Skin epidermis (tissue), 12 donors: ENCODE data around the gene BCAS3.
A peak's percentile ranks its signal among the peaks of the same experiment; 100 is the strongest.

ENCODE experiments used
- H3K27ac ChIP-seq, 21 experiments: fragments of 200-600 bp; sonication (generic) in 11 of 21; one replicate each; pipeline ENCODE4 v1.5.0; 2020; ENCODE audit warnings: mild to moderate bottlenecking in 3 of 21, inconsistent platforms in 2 of 21, moderate library complexity in 2 of 21
- H3K4me3 ChIP-seq, 7 experiments: fragments of 200-600 bp; sonication (generic) in 2 of 7; one replicate each; pipeline ENCODE4 v1.5.0; 2020; ENCODE audit warnings: inconsistent platforms in 2 of 7, mild to moderate bottlenecking in 2 of 7, moderate library complexity in 1 of 7

BCAS3 gene

GRCh38 chr17:60845012-60845411 is 167.4 kb downstream of the BCAS3 start:
- H3K27ac ChIP-seq, result no peak overlapping the region
- no peak overlapping the region for H3K4me3 ChIP-seq

GRCh38 chr17:60846175-60846574 is 168.5 kb downstream of the BCAS3 start:
- Histone ChIP-seq H3K27ac (no peak overlapping the region), H3K4me3 (no peak overlapping the region)

- no peak overlapping the region for H3K4me3 ChIP-seq
- H3K27ac ChIP-seq, result no peak overlapping the region
Measured at GRCh38 chr17:60851181-60851580, 173.5 kb downstream of the BCAS3 start.

- no peak overlapping the region for H3K27ac ChIP-seq
Measured at GRCh38 chr17:60857556-60858080, 180.0 kb downstream of the BCAS3 start.

GRCh38 chr17:60862482-60862881 is 184.8 kb downstream of the BCAS3 start:
- H3K27ac ChIP-seq, result no peak overlapping the region
- no peak overlapping the region for H3K4me3 ChIP-seq

More at GRCh38 chr17:60857556-60858080, 180.0 kb downstream of the BCAS3 start:
- H3K4me3 ChIP-seq, result no peak overlapping the region

- no peak overlapping the region for H3K27ac ChIP-seq
- H3K4me3 ChIP-seq, result no peak overlapping the region
Measured at GRCh38 chr17:60863892-60864707, 186.4 kb downstream of the BCAS3 start.

GRCh38 chr17:60864708-60865005 is 187.0 kb downstream of the BCAS3 start:
- Histone ChIP-seq H3K27ac (no peak overlapping the region), H3K4me3 (no peak overlapping the region)

- Histone ChIP-seq H3K4me3 (no peak overlapping the region), H3K27ac (no peak overlapping the region)
Measured at GRCh38 chr17:60874772-60875171, 197.1 kb downstream of the BCAS3 start.

- Histone ChIP-seq H3K4me3 (peak overlapping the region in 4 of 7 experiments; percentile 7 to 27 (median 20)), H3K27ac (peak overlapping the region in 10 of 21 experiments; percentile 5 to 68 (median 42))
Measured at GRCh38 chr17:60886731-60887613, 209.3 kb downstream of the BCAS3 start.

- Histone ChIP-seq H3K4me3 (peak overlapping the region in 4 of 7 experiments; percentile 7 to 27 (median 20)), H3K27ac (peak overlapping the region in 10 of 21 experiments; percentile 5 to 68 (median 42))
Measured at GRCh38 chr17:60887614-60888028, 210.0 kb downstream of the BCAS3 start.

GRCh38 chr17:60888812-60889709 is 211.4 kb downstream of the BCAS3 start:
- no peak overlapping the region for H3K27ac ChIP-seq
- H3K4me3 ChIP-seq, result no peak overlapping the region

- no peak overlapping the region for H3K4me3 ChIP-seq
- no peak overlapping the region for H3K27ac ChIP-seq
Measured at GRCh38 chr17:60891149-60891548, 213.5 kb downstream of the BCAS3 start.

GRCh38 chr17:60893475-60893874 is 215.8 kb downstream of the BCAS3 start:
- H3K27ac ChIP-seq, result no peak overlapping the region
- no peak overlapping the region for H3K4me3 ChIP-seq

GRCh38 chr17:60896996-60897395 is 219.3 kb downstream of the BCAS3 start:
- Histone ChIP-seq H3K27ac (no peak overlapping the region), H3K4me3 (no peak overlapping the region)

GRCh38 chr17:60899115-60899514 is 221.5 kb downstream of the BCAS3 start:
- H3K4me3 ChIP-seq, result no peak overlapping the region
- H3K27ac ChIP-seq, result no peak overlapping the region

GRCh38 chr17:60900688-60901087 is 223.0 kb downstream of the BCAS3 start:
- H3K27ac ChIP-seq, result no peak overlapping the region

GRCh38 chr17:60901242-60901641 is 223.6 kb downstream of the BCAS3 start:
- Histone ChIP-seq H3K4me3 (no peak overlapping the region), H3K27ac (no peak overlapping the region)

More at GRCh38 chr17:60900688-60901087, 223.0 kb downstream of the BCAS3 start:
- no peak overlapping the region for H3K4me3 ChIP-seq

- Histone ChIP-seq H3K27ac (no peak overlapping the region), H3K4me3 (no peak overlapping the region)
Measured at GRCh38 chr17:60901806-60902205, 224.2 kb downstream of the BCAS3 start.

- Histone ChIP-seq H3K27ac (peak overlapping the region in 1 of 21 experiments; percentile 11), H3K4me3 (no peak overlapping the region)
Measured at GRCh38 chr17:60902399-60902798, 224.7 kb downstream of the BCAS3 start.

- no peak overlapping the region for H3K4me3 ChIP-seq
- H3K27ac ChIP-seq, result no peak overlapping the region
Measured at GRCh38 chr17:60904582-60904981, 226.9 kb downstream of the BCAS3 start.
